HepG2 (cell line): ENCODE data around the gene ANKRD55. TPM values are rescaled to one million over a fixed set of nuclear protein-coding genes. Genes with fewer than 3 reads are reported as not detected.

Experiments
- AHR ChIP-seq: IDR thresholded peaks from 2 replicates; pipeline ENCODE4 v1.6.1; 2018; ENCODE audit warnings: missing genetic modification reagents, missing compliant biosample characterization
- ATF7-NPFF ChIP-seq: sonication (generic); formaldehyde crosslinking; IDR thresholded peaks from 2 replicates; pipeline ENCODE4 v1.8.1; 2023; ENCODE audit warnings: mild to moderate bottlenecking, low read depth, missing genetic modification reagents, moderate library complexity
- CCAR2 ChIP-seq: fragments of 200-400 bp; formaldehyde crosslinking; optimal IDR thresholded peaks from 2 replicates; pipeline ENCODE3; 2018; ENCODE audit warnings: low read depth, mild to moderate bottlenecking, low read length, moderate library complexity
- ERF ChIP-seq: IDR thresholded peaks from 2 replicates; pipeline ENCODE4 v1.6.1; 2018; ENCODE audit warnings: missing biosample characterization, missing genetic modification reagents
- MYC ChIP-seq: sonication (generic); formaldehyde crosslinking; IDR thresholded peaks from 2 replicates; pipeline ENCODE4 v1.9.0; 2021; ENCODE audit warnings: missing genetic modification reagents, borderline replicate concordance
- NR2F6 ChIP-seq, 2 experiments: IDR thresholded peaks; 2 replicates each; pipeline ENCODE4 v1.6.1; 2016; ENCODE audit warnings: antibody characterized with exemption in 1 of 2, mild to moderate bottlenecking in 1 of 2
- PAX8 ChIP-seq: sonication (generic); formaldehyde crosslinking; IDR thresholded peaks from 2 replicates; pipeline ENCODE4 v1.8.0; 2022; ENCODE audit warnings: mild to moderate bottlenecking, missing genetic modification reagents, borderline replicate concordance
- RNF2 ChIP-seq: fragments of 450-650 bp; conservative IDR thresholded peaks from 2 replicates; pipeline ENCODE4 v1.6.1; 2016; ENCODE audit warnings: low read depth
- SNAPC5 ChIP-seq: sonication (generic); formaldehyde crosslinking; IDR thresholded peaks from 2 replicates; pipeline ENCODE4 v1.8.1; 2023; ENCODE audit warnings: mild to moderate bottlenecking, missing genetic modification reagents, borderline replicate concordance
- THRA ChIP-seq: sonication (generic); formaldehyde crosslinking; IDR thresholded peaks from 2 replicates; pipeline ENCODE4 v1.4.0; 2020; ENCODE audit warnings: missing genetic modification reagents, borderline replicate concordance
- ZBTB33 ChIP-seq: sonication (generic); formaldehyde crosslinking; IDR thresholded peaks from 2 replicates; pipeline ENCODE4 v1.4.0; 2020; ENCODE audit warnings: missing genetic modification reagents
- ZNF3 ChIP-seq: IDR thresholded peaks from 2 replicates; pipeline ENCODE4 v1.7.0; 2017; ENCODE audit warnings: inconsistent platforms
- ZNF362 ChIP-seq: sonication (generic); formaldehyde crosslinking; IDR thresholded peaks from 2 replicates; pipeline ENCODE4 v1.4.0; 2020; ENCODE audit warnings: missing genetic modification reagents, mild to moderate bottlenecking, borderline replicate concordance
- ZNF468 ChIP-seq: sonication (generic); formaldehyde crosslinking; IDR thresholded peaks from 2 replicates; pipeline ENCODE4 v1.8.0; 2022; ENCODE audit warnings: mild to moderate bottlenecking, moderate library complexity, missing genetic modification reagents
- ZNF550 ChIP-seq: sonication (generic); formaldehyde crosslinking; IDR thresholded peaks from 2 replicates; pipeline ENCODE4 v1.4.0; 2020; ENCODE audit warnings: mild to moderate bottlenecking, missing genetic modification reagents, borderline replicate concordance
- ZNF570 ChIP-seq: sonication (generic); formaldehyde crosslinking; IDR thresholded peaks from 2 replicates; pipeline ENCODE4 v1.4.0; 2020; ENCODE audit warnings: mild to moderate bottlenecking, missing genetic modification reagents, borderline replicate concordance
- ZNF720 ChIP-seq: sonication (generic); formaldehyde crosslinking; IDR thresholded peaks from 2 replicates; pipeline ENCODE4 v1.4.0; 2020; ENCODE audit warnings: missing genetic modification reagents
- ZNF788 ChIP-seq: sonication (generic); formaldehyde crosslinking; IDR thresholded peaks from 2 replicates; pipeline ENCODE4 v1.5.0; 2020; ENCODE audit warnings: mild to moderate bottlenecking, missing genetic modification reagents, borderline replicate concordance
- polyA plus RNA-seq, 8 experiments: library from polyadenylated mRNA; depleted of rRNA in 3 of 8; stranded (reverse) in 7 of 8; unstranded in 1 of 8; fragments of >200 nt; fragmentation: Illumina TruSeq in 4 of 8; extraction: Trizol in 4 of 8; gene quantifications; 2 replicates each; pipeline versions ENCODE4 v1.2.1 to v1.2.3, GENCODE V29; 2011 to 2016; ENCODE audit warnings: low read depth in 4 of 8, missing spikeins in 1 of 8, mixed read lengths in 1 of 8; ENCODE audit not compliant: insufficient read depth in 1 of 8
- total RNA-seq, 5 experiments: library from RNA; depleted of rRNA; stranded (reverse); fragments of >200 nt; fragmentation: Illumina TruSeq; extraction: Trizol; gene quantifications; 2 replicates each; pipeline ENCODE4 v1.2.3, GENCODE V29; 2016; ENCODE audit warnings: low read depth in 1 of 5
- TF ChIP-seq, protein P1 (sequence below): sonication (generic); formaldehyde crosslinking; IDR thresholded peaks from 2 replicates; pipeline ENCODE4 v1.4.0; 2020; ENCODE audit warnings: missing genetic modification reagents
- TF ChIP-seq, protein P2 (sequence below): IDR thresholded peaks from 2 replicates; pipeline ENCODE4 v1.6.1; 2016

Gene ANKRD55
- total and polyA plus RNA-seq, 2 of the 13 experiments (the other 11 are each of a cell fraction or from before 2014, with no cell fraction given), result 0.11 to 0.28 TPM

GRCh38 chr5:56215019-56215830, 17.9 kb downstream of the ANKRD55 start (continued):
- TF ChIP-seq ZNF550 (CRISPR knock-in tag), result no peak
- peak; percentile 15; the same call in 1 of the 2 replicates for TF ChIP-seq THRA (CRISPR knock-in tag)
- TF ChIP-seq AHR (CRISPR knock-in tag), result no peak
- TF ChIP-seq ZNF788 (CRISPR knock-in tag), result 0 out of 2 replicates have a peak, but pooled peaks have one; percentile 26
- TF ChIP-seq, protein P1, sequence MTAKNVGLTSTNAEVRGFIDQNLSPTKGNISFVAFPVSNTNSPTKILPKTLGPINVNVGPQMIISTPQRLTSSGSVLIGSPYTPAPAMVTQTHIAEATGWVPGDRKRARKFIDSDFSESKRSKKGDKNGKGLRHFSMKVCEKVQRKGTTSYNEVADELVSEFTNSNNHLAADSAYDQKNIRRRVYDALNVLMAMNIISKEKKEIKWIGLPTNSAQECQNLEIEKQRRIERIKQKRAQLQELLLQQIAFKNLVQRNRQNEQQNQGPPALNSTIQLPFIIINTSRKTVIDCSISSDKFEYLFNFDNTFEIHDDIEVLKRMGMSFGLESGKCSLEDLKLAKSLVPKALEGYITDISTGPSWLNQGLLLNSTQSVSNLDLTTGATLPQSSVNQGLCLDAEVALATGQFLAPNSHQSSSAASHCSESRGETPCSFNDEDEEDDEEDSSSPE (CRISPR knock-in tag), result 0 out of 2 replicates have a peak, but pooled peaks have one; percentile 16
- peak; percentile 36; the same call in 1 of the 2 replicates for TF ChIP-seq ERF
- no peak for TF ChIP-seq ZNF3 (CRISPR knock-in tag)
- TF ChIP-seq PAX8 (CRISPR knock-in tag), result no peak
- no peak for TF ChIP-seq ZBTB33 (CRISPR knock-in tag)
- TF ChIP-seq NR2F6 (IDR thresholded peaks at IDR 0.05), result peak; percentile 60; the same call in 1 of the 2 replicates
- TF ChIP-seq NR2F6 (CRISPR knock-in tag; IDR thresholded peaks at IDR 0.05), result peak; percentile 35; the same call in 1 of the 2 replicates
- TF ChIP-seq CCAR2, result no peak
- no peak for TF ChIP-seq ZNF570 (CRISPR knock-in tag)
- TF ChIP-seq SNAPC5, result no peak
- TF ChIP-seq ZNF720 (CRISPR knock-in tag), result no peak
- TF ChIP-seq ZNF468 (CRISPR knock-in tag), result no peak
- TF ChIP-seq, protein P2, sequence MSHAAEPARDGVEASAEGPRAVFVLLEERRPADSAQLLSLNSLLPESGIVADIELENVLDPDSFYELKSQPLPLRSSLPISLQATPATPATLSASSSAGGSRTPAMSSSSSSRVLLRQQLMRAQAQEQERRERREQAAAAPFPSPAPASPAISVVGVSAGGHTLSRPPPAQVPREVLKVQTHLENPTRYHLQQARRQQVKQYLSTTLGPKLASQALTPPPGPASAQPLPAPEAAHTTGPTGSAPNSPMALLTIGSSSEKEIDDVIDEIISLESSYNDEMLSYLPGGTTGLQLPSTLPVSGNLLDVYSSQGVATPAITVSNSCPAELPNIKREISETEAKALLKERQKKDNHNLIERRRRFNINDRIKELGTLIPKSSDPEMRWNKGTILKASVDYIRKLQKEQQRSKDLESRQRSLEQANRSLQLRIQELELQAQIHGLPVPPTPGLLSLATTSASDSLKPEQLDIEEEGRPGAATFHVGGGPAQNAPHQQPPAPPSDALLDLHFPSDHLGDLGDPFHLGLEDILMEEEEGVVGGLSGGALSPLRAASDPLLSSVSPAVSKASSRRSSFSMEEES (CRISPR knock-in tag), result no peak
- TF ChIP-seq RNF2, result no peak
- TF ChIP-seq MYC, result no peak
- no peak for TF ChIP-seq ATF7-NPFF (CRISPR knock-in tag)
- peak; percentile 58; the same call in 1 of the 2 replicates for TF ChIP-seq ZNF362 (CRISPR knock-in tag)
